ENCODE measurements around the gene SRP14.

SRP14 gene

DNA sequence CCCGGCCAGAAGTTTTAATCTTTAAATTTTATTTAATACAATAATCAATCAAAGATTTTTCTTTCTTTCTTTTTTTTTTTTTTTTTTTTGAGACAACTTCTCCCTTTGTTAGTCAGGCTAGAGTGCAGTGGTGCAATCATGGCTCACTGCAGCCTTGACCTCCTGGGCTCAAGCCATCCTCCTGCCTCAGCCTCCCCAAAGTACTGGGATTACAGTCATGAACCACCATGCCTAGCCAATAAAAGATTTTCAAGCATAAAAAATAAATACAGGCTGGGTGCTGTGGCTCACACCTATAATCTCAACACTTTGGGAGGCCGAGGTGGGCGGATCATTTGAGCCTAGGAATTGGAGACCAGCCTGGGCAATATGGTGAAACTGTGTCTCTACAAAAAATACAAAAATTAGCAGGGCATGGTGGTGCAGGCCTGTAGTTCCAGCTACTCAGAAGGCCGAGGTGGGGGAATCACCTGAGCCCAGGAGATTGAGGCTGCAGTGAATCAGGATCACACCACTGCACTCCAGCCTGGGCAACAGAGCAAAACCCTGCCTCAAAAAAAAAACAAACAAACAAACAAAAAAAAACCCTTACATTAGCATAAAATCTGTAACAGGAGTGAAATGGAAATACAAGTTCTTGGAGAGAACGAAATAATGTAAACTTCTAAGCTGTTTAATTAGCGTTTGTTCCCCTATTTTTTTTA, 29.1 kb upstream of the SRP14 start:
- no peak for DNase-seq (ENCODE audit: low read depth in 2 of 2)

DNA sequence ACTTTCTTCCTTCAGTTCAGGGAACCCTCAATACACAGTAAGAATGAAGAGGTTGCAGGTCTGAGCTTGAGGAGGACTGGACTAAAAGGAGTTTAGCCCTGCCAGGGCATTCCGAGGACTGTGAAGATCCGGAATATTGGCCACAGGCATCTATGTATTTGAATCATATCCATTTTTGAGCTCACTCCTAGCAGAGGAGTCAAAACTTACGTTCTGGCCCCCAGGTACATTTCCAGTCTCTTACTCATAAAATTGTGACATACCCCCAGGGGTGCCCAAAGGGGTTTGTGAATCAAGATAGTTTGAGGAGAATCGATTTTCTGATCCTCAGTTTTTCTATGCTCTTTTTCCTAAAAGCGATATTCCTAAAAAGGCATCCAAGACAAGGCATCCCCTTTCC, 27.6 kb upstream of the SRP14 start:
- no peak for DNase-seq (ENCODE audit: low read depth in 2 of 2)

GRCh38 chr15:40065166-40065565, 26.2 kb upstream of the SRP14 start:
- no peak for DNase-seq (ENCODE audit: low read depth in 2 of 2)

DNA sequence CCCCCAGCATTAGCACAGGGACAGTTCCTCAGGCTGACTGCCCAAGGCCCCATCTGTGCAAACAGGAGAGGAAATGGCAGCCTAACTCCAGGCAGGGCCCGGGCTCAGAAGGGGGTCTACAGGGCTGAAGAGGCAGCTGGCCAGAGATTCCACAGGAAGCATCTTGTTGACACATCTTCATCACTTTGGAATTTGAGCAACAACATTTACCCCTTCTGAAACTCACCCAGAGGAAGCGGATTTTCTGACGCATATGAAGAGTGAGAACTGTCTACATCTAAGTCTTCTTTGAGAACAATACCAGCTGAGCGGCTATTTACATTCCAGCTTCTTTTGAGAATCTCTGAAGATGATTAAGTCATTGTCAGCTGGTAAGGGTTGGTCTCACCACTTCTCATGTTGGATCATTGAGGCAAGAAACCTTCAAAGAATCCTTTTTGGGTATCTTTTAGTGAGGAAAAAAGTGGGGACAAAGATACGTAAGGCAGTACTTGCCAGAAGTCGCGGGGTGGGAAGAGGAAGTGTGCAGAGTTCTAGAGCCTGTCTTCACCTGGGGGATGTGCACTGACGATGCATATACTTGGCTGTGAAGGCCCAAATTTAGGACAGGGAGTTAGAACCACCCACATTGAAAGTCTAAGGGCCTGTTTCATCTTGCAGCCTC, 25.4 kb upstream of the SRP14 start:
- no peak for DNase-seq (ENCODE audit: low read depth in 2 of 2)

DNA sequence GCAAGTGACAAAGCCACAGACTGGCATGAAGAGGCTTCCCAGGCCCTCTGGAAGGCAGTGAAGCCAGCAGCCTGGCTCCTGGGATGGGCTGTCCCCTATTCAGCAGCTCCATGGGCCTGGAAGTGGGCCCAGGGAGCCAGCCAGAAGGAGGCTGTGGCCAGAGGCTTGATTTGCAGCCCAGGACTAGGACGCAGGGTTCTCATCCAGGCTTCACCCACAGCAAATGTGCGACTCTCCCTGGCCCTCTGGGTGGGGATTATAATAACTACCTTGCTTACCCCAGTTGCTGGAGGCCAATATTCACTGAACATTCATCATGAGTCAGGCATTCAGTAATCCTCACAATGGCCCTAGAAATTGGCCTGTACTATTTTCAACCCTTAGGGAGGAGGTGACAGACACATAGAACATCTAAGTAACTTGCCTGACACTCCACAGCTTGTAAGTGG, 24.6 kb upstream of the SRP14 start:
- no peak for DNase-seq (ENCODE audit: low read depth in 2 of 2)

DNA sequence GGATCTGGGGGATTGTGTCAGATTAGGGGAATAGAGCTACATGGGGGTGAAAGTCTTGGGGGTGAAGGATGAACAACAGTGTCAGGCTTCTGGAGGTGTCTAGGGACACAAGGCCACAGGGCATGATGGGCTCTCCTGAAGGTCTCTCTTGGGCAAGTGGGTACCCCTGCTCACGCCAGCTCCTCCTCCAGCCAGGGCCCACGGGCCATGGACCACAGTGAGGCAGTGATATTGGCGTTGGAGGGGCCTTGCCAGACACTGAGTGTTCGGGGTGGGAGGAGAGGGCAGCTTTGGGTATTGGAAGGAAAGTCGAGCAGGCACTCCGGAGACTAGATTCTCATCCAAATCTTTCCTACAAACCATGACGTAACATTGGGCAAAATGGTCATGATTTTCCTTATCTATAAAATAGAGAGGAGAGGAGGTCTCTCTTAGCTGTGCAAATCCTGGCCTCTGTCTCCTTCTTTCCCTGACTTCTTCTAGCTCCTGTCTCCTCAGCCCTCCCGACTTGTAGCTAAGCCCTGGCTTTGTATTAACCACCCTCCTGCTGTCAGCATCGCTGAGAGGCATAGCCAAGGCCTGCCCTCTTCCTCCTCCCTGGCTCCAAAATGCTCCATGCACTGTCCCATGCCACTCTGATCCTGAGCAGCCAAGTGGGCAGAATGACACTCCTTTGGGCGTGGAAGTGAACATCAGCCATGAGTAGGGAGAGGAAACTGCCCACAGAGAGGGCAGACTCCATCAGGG, 24.0 kb upstream of the SRP14 start:
- no peak for DNase-seq (ENCODE audit: low read depth in 2 of 2)

GRCh38 chr15:40061212-40061901, 22.4 kb upstream of the SRP14 start:
- DNase-seq (ENCODE audit: low read depth in 2 of 2): no peak

GRCh38 chr15:40060236-40060961, 21.4 kb upstream of the SRP14 start:
- DNase-seq (ENCODE audit: low read depth in 2 of 2): no peak

DNA sequence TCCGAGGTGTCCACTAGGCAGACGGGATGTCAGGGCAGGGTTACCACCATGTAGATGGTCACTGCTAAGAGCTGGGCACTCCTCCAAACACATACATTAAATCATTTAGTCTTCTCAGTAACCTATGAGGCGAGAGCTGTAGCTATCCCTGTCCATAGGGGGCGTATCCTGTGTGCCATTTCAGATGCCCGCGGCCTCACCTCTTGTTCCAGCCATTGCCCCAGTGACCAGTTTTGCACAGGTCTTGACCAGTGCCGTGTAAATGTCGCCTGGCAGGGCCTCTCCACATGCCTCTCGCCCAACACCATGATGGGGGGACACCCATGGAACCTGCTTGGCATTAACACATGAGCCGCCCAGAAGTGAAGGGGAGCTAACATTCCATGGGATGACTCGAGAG, 20.8 kb upstream of the SRP14 start:
- no peak for DNase-seq (ENCODE audit: low read depth in 2 of 2)

DNA sequence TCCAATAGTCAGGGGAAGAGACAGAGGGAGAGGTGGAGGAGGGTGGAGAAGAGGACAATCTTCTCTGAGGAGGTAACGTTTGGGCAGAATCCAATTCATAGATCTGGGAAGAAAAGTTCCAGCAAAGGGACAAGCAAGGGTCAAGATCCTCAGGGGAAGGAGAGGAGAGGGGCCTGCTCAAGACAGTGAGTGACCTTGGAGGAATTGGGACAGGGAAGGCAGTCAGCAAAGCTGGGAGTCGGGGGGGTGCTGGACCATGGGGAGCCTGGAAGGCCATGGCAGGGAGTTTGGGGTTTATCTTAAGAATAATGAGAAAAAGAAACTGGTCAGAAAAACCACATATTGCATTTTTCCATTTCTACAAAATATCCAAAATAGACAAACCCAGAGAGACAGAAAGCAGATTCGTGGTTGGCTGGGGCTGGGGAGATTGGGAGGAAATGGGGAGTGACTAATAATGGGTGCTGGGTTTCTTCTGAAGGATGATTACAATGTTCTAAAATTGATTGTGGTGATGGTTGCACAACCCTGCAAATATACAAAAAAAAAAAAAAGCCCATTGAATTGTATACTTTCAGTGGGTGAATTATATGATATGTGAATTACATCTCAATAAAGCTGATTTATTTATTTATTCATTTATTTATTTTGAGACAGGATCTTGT, 19.6 kb upstream of the SRP14 start:
- no peak for DNase-seq (ENCODE audit: low read depth in 2 of 2)

DNA sequence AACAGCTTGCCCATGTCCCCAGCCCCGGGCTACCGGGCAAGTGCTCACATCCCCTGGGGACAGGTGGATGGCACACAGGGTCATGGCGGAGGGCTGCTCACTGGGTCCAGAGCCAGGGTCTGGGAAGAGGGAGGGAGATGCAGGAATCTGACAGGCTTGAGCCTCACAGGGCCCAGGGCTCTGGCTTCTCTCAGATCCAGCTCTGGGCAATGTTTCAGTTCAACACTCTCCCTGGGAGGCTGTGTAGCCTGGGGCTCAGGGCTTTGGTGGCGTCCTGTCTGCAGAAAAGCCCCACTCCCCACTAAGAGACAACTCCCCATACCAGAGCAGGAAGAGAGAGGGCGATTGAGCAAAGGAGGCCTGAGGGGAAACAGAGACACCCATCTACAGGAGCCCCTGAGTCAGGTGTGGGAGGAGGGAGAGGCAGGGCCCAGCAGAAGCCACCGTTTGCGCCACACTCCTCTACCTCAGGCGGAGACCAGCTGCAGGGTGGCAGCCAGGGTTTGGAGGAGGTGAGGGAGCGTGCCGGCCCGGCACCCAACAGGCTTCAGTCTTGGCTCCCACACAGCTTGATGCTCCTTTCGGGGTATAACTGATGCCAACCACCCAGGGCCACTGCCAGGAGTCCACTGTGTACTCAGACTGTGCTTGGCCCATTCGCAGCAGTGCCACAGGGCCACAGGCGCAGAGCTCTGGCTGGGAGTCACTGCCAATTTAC, 16.8 kb upstream of the SRP14 start:
- DNase-seq (ENCODE audit: low read depth in 2 of 2): no peak

- no peak for DNase-seq (ENCODE audit: low read depth in 2 of 2)
Measured at GRCh38 chr15:40054855-40055575, 16.0 kb upstream of the SRP14 start.

GRCh38 chr15:40054605-40054854, 15.5 kb upstream of the SRP14 start:
- DNase-seq (ENCODE audit: low read depth in 2 of 2): no peak

- DNase-seq (ENCODE audit: low read depth in 2 of 2): no peak
Measured at GRCh38 chr15:40053831-40054604, 15.0 kb upstream of the SRP14 start.

GRCh38 chr15:40053079-40053830, 14.3 kb upstream of the SRP14 start:
- DNase-seq (ENCODE audit: low read depth in 2 of 2): no peak

DNA sequence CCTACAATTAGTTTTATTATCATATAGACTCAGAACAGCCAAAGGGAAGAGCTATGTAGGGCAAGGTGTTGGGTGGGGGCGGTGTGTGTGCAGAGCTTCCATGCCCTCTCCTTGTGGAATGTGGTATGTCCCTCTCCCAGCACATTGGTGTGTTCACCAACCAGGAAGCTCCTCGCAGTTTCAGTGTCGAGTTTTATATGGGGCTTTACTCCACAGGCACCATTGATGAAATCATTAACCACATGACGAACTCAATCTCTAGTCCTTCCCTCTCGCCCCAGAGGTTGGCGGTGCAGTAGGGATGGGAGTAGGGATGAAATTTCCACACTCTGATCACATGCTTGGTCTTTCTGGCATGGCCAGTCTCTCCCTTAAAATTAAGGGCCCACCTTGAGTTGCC, 13.6 kb upstream of the SRP14 start:
- no peak for DNase-seq (ENCODE audit: low read depth in 2 of 2)

GRCh38 chr15:40051616-40052415, 12.8 kb upstream of the SRP14 start:
- DNase-seq (ENCODE audit: low read depth in 2 of 2): no peak
